Endothelial cell (in vitro differentiated cells): ENCODE measurements around the gene CLMN. TPM values are rescaled to one million over a fixed set of nuclear protein-coding genes. Genes with fewer than 3 reads are reported as not detected.

ENCODE experiments used
- DNase-seq: peaks from one replicate; pipeline ENCODE4 v3.0.0; 2021; ENCODE audit warnings: low spot score
- H3K27ac Mint-ChIP-seq: one replicate; pipeline ENCODE4 v1.8.0; 2021; ENCODE audit warnings: mixed read lengths, inconsistent platforms; ENCODE audit not compliant: unreplicated experiment
- H3K27me3 Mint-ChIP-seq: one replicate; pipeline ENCODE4 v1.8.0; 2021; ENCODE audit warnings: mild to moderate bottlenecking, moderate library complexity, mixed read lengths, inconsistent platforms; ENCODE audit not compliant: unreplicated experiment
- H3K36me3 Mint-ChIP-seq: one replicate; pipeline ENCODE4 v1.8.0; 2021; ENCODE audit warnings: mild to moderate bottlenecking, low read depth, mixed read lengths, inconsistent platforms; ENCODE audit not compliant: unreplicated experiment
- H3K4me1 Mint-ChIP-seq: one replicate; pipeline ENCODE4 v1.8.0; 2021; ENCODE audit warnings: mild to moderate bottlenecking, mixed read lengths, inconsistent platforms; ENCODE audit not compliant: unreplicated experiment
- H3K4me3 Mint-ChIP-seq: one replicate; pipeline ENCODE4 v1.8.0; 2021; ENCODE audit warnings: mild to moderate bottlenecking, mixed read lengths, inconsistent platforms; ENCODE audit not compliant: unreplicated experiment
- H3K9me3 Mint-ChIP-seq: one replicate; pipeline ENCODE4 v1.8.0; 2021; ENCODE audit warnings: mixed read lengths, inconsistent platforms; ENCODE audit not compliant: unreplicated experiment
- CTCF ChIP-seq: fragments of 200-600 bp; sonication (generic); IDR thresholded peaks from one replicate; pipeline ENCODE4 v1.5.0; 2021; ENCODE audit warnings: antibody characterized with exemption; ENCODE audit not compliant: unreplicated experiment
- total RNA-seq: library from RNA; stranded (reverse); fragmentation: NEBNext Ultra II Directional; extraction: Animal tissue kit (Norgen Biotek cat#: 25700); gene quantifications from one replicate; pipeline ENCODE4 v1.2.1, GENCODE V29; 2021; ENCODE audit not compliant: unreplicated experiment

The CLMN gene
- total RNA-seq, 1 donor from 2014 or later = 0.46 TPM

- peaks cover 1% of the 10 kb centered on the region for H3K27me3 Mint-ChIP-seq
- no peak overlapping the region for H3K4me3 Mint-ChIP-seq
- TF ChIP-seq CTCF = no peak
- H3K9me3 Mint-ChIP-seq = no peaks in the 10 kb centered on the region
- H3K36me3 Mint-ChIP-seq = no peaks in the 10 kb centered on the region
- H3K4me1 Mint-ChIP-seq = no peaks in the 10 kb centered on the region
- H3K27ac Mint-ChIP-seq = no peak overlapping the region
- DNase-seq = no peak
Measured at GRCh38 chr14:95338436-95338835, 18.7 kb upstream of the CLMN start.

GRCh38 chr14:95337041-95337595 is 17.4 kb upstream of the CLMN start:
- no peaks in the 10 kb centered on the region for H3K4me1 Mint-ChIP-seq
- no peaks in the 10 kb centered on the region for H3K9me3 Mint-ChIP-seq
- no peaks in the 10 kb centered on the region for H3K36me3 Mint-ChIP-seq
- H3K27ac Mint-ChIP-seq = no peak overlapping the region
- DNase-seq = no peak
- no peak for TF ChIP-seq CTCF
- peaks cover 6% of the 10 kb centered on the region for H3K27me3 Mint-ChIP-seq
- H3K4me3 Mint-ChIP-seq = no peak overlapping the region

GRCh38 chr14:95336192-95336760 is 16.6 kb upstream of the CLMN start:
- Mint-ChIP-seq H3K36me3 (no peaks in the 10 kb centered on the region), H3K4me3 (no peak overlapping the region), H3K9me3 (no peaks in the 10 kb centered on the region), H3K27me3 (peaks cover 6% of the 10 kb centered on the region), H3K4me1 (no peaks in the 10 kb centered on the region), H3K27ac (no peak overlapping the region)
- TF ChIP-seq CTCF = no peak
- DNase-seq = no peak

GRCh38 chr14:95335071-95335470 is 15.4 kb upstream of the CLMN start:
- no peaks in the 10 kb centered on the region for H3K9me3 Mint-ChIP-seq
- H3K36me3 Mint-ChIP-seq = no peaks in the 10 kb centered on the region
- no peak for DNase-seq
- no peaks in the 10 kb centered on the region for H3K4me1 Mint-ChIP-seq
- peaks cover 6% of the 10 kb centered on the region for H3K27me3 Mint-ChIP-seq
- no peak for TF ChIP-seq CTCF
- no peak overlapping the region for H3K27ac Mint-ChIP-seq
- H3K4me3 Mint-ChIP-seq = no peak overlapping the region

GRCh38 chr14:95334044-95334443 is 14.3 kb upstream of the CLMN start:
- H3K27me3 Mint-ChIP-seq = peaks cover 6% of the 10 kb centered on the region
- H3K4me3 Mint-ChIP-seq = no peak overlapping the region
- H3K4me1 Mint-ChIP-seq = no peaks in the 10 kb centered on the region
- no peak for DNase-seq
- TF ChIP-seq CTCF = no peak
- H3K9me3 Mint-ChIP-seq = no peaks in the 10 kb centered on the region
- no peak overlapping the region for H3K27ac Mint-ChIP-seq
- H3K36me3 Mint-ChIP-seq = no peaks in the 10 kb centered on the region
